ENCODE data around the gene TRABD2B.

The TRABD2B gene

DNA sequence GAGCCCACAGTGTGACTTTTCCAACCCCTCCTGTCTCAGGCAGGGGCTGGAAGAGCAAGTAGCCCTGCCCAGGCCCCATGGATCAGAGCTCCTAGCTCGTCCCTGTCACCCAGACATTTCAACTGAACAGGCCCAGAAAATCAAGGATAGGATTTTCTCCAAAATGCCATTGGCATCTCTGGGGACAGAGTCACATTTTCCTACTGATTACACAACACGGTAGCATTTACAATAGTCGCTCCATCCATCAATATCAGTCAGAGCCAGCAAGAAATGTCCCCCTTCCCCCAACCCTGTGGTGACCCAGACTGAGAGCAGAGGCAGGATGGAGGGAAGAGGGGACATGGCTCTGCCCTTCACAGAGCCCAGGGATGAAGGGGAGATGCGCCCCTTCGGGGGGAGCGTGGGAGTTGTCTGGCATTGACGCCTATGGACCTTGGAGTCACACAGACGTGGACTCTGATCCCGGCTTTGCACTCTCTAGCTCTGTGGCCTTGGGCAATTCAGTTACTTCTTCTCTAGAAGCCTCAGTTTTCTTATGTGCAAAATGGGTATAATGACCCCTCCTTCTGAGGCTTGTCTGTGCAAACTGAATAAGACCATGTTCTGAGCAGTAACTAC is 283.7 kb downstream of the TRABD2B start:
- no peak for DNase-seq

GRCh38 chr1:47712596-47713299 is 284.4 kb downstream of the TRABD2B start:
- no peak for DNase-seq

DNA sequence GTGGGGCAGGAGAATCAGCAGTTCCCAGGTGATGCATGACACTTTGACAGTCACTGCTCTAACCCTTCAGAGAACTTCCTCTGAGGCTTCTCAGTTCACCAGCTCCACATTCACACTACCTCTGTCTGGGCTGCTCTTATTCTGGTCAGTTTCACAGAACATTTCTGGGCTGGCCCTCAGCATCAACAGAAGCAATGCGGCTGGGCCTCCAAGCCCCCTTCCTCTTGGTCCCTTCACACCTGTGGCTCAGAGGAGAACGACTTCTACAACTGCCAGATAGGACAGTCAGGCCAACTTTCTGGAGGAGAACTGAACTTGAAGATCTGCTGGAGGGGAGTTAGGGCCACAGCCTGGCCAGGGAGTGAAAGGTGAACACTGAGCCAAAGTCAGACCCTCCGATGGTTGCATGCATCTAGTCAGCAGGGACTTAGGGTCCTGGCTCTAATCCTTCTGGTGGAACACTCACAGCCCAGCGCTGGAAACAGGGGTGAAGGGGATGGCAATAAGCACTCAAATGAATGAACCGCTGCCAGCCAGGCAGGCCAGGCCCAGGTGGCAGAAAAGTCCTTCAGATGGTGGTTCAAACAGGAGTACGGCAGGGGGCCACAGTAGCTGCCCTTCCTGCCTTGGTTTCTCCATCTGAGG is 285.2 kb downstream of the TRABD2B start:
- no peak for DNase-seq

DNA sequence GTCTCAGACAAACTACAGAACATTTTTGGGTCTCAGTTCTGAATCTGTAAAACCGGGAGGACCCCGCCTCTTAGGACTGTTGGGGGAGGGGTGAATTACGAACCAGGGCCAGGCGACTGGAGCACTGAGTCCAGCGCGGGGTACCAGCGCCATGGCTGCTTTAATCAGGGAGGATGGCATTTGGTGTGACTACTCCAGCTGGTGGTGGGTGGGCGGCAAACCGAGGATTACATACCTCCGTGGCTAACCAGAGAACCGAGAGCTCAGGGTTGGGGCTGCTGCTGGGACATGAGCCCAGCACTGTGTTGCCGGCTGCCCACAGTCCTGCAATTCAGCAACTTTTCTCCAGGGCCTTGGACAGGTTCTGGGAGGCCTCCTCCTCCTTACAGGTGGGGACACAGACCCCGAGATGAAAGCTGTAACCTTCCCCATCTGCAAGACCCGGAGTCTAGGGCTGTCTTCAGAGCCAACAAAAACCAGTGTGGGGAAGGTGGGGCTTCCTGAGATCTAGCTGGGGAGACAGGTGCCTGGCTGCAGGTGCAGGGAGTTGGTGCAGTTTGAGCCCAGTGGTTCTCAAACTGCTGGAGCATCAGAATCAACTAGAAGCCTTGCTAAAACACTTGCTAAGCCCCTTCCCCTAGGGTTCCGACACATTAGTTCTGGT is 285.9 kb downstream of the TRABD2B start:
- DNase-seq = no peak
